Caki2 (cell line): Measurements from ENCODE around the gene BCL2. TPM values are rescaled to one million over a fixed set of nuclear protein-coding genes. Genes with fewer than 3 reads are reported as not detected.

ENCODE experiments used
- DNase-seq: peaks from one replicate; pipeline ENCODE4 v3.0.0-alpha.2; 2015; ENCODE audit warnings: low read depth
- in situ Hi-C: cut with HindIII; loops from 2 replicates; pipeline ENCODE4 v1.10.0; 2016; ENCODE audit warnings: low sequenced_read_pairs, low pct_unique_long_range_greater_than_20kb, mixed read lengths
- total RNA-seq: library from RNA; depleted of rRNA; stranded (reverse); fragments of >200 nt; shearing (Covaris generic); gene quantifications from 2 replicates; pipeline ENCODE4 v1.2.3, GENCODE V29; 2014; ENCODE audit warnings: low replicate concordance

Gene BCL2
- total RNA-seq, 1 experiment from 2014 or later, result 5.1 TPM

DNA sequence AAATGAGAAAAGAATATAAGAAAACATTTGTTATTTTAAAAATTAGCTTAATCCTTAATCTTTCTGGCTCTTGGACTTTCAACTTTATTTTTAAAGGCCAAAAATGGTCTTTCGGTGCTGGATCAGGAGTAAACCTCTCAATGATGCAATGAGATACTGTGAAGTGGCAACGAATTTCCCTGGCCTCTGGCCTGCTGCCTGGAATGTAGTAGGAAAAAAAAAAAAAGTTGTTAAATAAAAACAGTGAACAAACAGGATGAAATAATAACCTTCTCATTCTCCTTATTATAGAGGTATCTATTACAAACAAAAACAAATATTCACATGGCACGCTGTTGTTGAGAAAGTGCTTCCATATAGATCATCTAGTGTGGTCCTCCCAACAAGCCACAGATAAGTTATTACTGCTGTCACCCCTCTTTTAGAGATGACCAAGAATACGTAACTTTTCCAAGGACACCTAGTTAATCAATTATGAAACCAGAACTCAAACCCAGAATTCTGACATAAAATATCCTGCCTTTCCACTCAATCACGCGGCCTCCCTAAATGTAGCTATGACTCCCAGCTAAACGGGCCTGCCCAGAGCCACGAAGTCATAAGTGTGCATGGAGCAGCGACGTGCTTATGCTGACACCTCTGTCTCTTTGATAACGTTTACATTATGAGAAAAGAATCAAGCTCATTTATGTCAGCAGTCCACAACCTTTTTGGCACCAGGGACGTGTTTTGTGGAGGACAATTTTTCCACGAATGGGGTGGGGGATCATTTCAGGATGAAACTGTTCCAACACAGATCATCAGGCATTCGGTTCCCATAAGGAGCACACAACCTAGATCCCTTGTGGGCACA is 170.9 kb downstream of the BCL2 start:
- no peak for DNase-seq
- in situ Hi-C loops, result no loop called here

DNA sequence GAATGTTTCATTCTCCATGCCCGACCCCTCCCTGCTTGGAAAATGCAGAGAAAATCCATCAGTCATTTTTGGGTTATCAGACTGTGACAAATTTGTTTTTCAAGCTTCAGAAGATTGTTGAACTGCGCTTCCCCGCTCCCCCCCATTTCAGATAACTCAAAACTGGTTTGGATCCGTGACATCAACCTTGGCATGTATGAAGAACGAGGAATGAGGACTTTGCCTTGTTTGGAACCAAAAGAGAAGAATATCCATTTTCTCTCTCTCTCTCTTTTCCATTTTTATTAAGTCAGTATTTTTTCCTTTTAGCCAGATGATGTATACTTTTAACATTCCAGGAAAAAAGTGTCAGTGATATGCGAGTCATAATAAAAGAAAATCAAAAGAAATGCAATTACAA is 171.6 kb downstream of the BCL2 start:
- in situ Hi-C loops, result no loop called here
- DNase-seq, result no peak

DNA sequence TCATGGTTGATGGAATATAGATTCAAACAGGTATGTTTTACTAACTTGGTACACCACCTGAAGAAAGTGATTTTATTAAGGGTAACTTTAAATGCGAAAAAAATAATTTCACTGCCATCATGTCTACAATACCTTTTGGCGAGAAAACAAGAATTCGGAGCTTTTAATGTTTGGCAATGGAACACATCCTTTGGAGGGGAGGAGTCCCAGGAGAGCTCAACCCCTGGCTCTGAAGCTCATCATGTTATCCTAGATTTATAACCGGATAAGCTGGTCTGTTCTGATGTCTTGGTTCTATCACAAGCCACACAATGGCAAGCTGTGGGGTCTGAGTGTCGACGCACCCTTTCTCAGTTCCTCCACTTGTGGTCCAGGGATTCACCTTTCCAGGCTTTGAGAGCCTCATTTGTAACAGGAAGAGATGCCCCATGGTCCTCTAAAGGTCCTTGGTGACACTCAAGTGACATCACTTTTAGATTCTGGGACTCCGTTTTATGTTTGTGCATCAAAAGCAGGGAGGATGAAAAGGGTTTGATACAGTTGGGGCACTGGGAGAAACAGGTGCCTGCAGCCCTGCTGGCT is 172.7 kb downstream of the BCL2 start:
- DNase-seq, result no peak
- in situ Hi-C loops, result no loop called here

GRCh38 chr18:63145851-63146555 is 173.6 kb downstream of the BCL2 start:
- no peak for DNase-seq
- in situ Hi-C loops, result no loop called here

DNA sequence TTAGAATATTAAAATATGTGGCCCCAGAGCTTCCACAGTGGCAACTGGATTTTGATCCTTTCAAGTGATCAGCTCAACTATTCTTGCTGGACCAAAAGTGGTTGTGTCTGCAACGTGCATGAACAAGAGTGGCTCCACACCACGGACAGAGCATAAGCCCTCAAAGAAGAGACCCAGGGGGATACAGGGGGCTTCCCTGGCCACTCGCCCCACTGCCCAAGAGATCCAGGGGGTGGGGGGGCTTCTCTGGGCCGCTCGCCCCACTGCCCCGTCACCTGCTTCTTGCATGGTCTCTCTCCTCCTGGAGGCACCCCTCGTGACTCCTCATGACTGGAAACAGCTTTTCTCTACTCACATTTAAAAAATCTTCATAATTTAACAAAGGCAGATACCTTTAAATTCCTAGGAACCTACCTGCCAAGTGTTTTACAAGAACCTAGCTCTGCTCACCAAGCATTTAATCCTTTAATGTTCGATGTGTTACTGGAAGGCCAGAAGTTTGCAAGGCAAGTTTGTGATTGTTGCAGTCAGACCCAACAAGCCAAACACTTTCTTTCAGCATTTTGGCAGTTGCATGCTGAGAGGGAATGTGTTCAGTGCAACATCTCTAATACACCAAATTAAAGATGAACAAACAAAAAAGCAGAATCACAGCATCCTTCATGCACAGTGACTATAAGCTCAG is 174.3 kb downstream of the BCL2 start:
- in situ Hi-C loops, result no loop called here
- DNase-seq, result no peak

DNA sequence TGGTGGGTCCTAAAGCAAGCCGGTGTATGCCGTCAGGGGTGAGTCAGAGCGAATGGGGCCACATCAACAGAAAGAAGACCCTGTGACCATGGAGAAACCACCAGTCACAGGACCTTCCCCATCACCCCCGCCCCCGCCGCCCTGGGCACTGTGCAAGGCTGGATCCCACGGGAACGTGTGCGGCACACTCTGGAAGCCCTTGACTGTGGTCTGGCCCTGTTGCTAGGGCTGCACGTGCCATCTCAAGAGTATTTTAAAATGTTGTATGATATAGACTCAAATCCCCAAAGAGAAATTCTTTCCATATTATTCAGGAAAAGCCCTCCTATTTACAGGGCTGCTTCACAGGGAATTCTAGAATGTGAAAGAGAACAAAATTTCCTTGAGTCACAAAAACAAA is 174.8 kb downstream of the BCL2 start:
- in situ Hi-C loops, result no loop called here
- DNase-seq, result no peak

- in situ Hi-C loops, result no loop called here
- DNase-seq, result no peak
These were observed 176.2 kb downstream of the BCL2 start for GRCh38 chr18:63143330-63143771.

GRCh38 chr18:63142594-63143225 is 176.9 kb downstream of the BCL2 start:
- in situ Hi-C loops, result no loop called here
- DNase-seq, result no peak

- no peak for DNase-seq
- in situ Hi-C loops, result no loop called here
These were observed 177.8 kb downstream of the BCL2 start for GRCh38 chr18:63141778-63142176.

DNA sequence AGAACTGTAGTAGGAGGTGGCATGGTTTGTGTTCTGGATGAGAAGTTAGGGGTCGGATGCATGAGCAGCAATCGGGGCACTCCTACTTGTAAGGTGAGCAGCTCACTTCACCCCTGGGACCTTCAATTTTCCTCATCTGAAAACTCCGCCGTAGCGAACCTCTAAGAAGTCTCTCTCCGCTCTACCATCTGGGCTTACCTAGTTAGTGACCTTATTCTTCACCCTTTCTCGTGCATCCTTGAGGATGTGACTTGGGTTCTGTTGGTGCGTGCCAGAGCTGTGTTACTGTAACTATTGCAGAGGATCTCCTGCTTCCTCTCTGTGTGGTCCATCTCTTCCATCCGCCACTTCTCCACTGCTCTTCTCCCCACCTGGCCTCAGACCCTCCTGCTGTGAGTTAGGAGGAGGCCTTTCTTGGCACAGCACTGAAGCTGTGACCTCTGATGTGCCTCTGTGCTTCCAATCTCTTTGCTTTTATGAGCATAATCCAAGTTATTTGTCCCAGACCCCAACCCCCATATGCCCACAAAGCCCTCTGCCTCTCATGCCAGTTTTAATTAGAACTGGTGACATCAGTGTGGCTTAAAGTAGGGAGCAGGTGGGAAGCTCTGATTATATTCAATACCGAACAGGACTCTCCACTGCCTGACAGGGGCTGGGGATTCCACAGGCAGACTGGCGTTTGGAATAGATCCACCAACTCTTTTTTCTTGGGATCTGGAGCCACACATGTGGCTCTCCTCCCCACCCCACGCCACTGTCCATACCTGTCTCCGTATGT is 178.4 kb downstream of the BCL2 start:
- in situ Hi-C loops, result no loop called here
- DNase-seq, result no peak

DNA sequence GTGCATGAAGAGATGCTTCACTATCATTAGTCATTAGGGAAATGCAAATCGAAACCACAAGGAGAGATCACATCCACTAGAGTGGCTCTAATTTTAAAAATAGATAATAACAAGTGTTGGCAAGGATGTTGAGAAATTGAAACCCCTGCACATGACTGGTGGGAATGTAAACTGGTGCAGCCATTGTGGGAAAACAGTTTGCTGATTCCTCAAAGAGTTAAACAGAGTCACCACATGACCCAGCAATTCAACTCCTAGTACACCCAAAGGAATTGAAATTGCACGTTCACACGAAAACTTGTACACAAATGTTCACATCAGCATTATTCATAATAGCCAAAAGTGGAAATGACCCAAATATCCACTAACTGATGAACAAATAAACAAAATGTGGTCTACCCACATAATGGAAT is 179.5 kb downstream of the BCL2 start:
- in situ Hi-C loops, result no loop called here
- DNase-seq, result no peak

DNA sequence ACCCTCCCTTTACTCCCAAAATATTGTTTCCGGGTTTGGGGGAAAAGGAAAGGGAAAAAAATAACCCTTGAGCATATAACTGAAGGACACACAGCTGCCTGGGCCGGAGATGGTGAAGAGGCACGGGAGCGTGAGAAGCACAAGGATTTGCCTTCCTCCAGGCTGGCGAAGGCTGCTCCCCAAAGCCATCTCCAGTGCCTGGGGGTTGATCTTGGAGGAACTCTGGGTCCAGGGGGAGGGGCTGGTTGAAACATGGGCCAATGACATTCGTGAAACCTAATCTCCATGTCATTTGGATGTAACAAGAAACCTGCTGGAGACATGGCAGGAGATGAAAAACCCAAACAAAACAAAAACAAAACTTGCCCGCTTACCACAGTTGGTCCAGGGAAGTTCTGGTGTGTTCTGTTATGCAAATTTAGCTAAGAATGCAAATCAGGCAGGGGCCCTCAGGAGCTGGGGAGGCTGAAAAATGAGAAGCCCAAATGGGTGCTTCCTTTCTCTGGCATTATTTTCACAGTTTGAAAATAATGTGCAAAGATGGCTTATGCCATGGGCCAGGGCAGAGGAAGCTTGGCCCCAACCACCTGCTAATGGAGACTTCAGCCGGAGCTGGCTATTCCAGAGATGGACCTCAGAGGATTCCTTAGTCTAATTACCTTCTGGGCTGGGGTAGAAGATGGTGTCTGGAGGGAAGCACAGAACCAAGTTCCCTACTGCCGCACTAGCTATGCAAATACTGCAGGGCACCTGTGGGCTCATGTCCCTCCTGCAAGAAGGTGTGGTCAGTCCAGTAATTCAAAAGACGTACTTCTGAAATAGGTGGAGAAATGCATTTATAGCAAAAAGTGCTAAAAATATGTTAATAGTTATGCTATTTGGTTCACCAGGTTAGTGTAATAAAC is 180.9 kb downstream of the BCL2 start:
- in situ Hi-C loops, result no loop called here
- DNase-seq, result no peak

- in situ Hi-C loops, result no loop called here
- no peak for DNase-seq
These were observed 181.6 kb downstream of the BCL2 start for GRCh38 chr18:63137999-63138435.

GRCh38 chr18:63135101-63135500 is 184.5 kb downstream of the BCL2 start:
- in situ Hi-C loops, result no loop called here

DNA sequence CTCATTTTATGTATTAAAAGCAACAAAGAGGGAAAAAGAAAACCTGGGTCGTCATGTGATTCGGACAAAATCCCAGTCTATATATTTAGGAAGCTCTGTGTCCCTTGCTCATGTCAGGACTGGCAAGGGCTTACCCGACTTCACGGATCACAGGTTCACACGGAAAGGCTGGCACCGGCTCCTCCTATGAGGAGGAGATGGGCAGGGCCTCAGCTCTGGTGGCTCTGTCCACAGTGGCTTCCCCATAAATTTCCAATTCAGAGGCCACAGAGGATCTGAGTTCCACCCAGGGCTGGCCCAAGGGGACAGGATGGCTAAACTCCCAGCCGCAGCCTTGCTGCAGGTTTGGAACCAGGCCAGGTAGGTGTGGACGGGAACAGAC is 186.8 kb downstream of the BCL2 start:
- DNase-seq, result no peak
- in situ Hi-C loops, result no loop called here

More at GRCh38 chr18:63135101-63135500, 184.5 kb downstream of the BCL2 start:
- DNase-seq, result no peak

GRCh38 chr18:63131959-63132818 is 187.4 kb downstream of the BCL2 start:
- in situ Hi-C loops, result no loop called here

More at GRCh38 chr18:63131959-63132818, 187.4 kb downstream of the BCL2 start:
- DNase-seq, result no peak
